A673 (cell line): Measurements from ENCODE around the gene KLF3. TPM values are rescaled to one million over a fixed set of nuclear protein-coding genes. Genes with fewer than 3 reads are reported as not detected.

Source experiments
- BruUV-seq: library from RNA; stranded (reverse); fragments of 400-500 nt; replicated peaks from 2 replicates; lab custom pipeline; 2021; lab: Mats Ljungman, UMichigan
- CTCF ChIA-PET: fragments of 300-600 bp; sonication (Branson Sonifier 250); formaldehyde crosslinking; loops from one replicate; lab custom pipeline; 2022; ENCODE audit warnings: antibody characterized with exemption; lab: Charles Lee
- POLR2A ChIA-PET: fragments of 300-600 bp; sonication (Branson Sonifier 250); formaldehyde crosslinking; loops from one replicate; lab custom pipeline; 2022; ENCODE audit warnings: antibody characterized with exemption; ENCODE audit not compliant: low non-redundant PET; lab: Charles Lee
- DNase-seq: peaks from one replicate; pipeline ENCODE4 v3.0.0-alpha.2; 2015; ENCODE audit warnings: low spot score
- H3K27ac ChIP-seq: fragments of 200-600 bp; sonication (generic); 2 replicates; pipeline ENCODE4 v1.5.1; 2016; ENCODE audit warnings: mixed run types, low read depth, mild to moderate bottlenecking, mixed read lengths, antibody characterized with exemption, low read length; ENCODE audit not compliant: poor library complexity, severe bottlenecking
- H3K27me3 ChIP-seq: fragments of 200-600 bp; sonication (generic); replicated peaks from 2 replicates; pipeline ENCODE4 v1.6.1; 2017; ENCODE audit warnings: mixed run types, low read depth, mild to moderate bottlenecking, mixed read lengths, antibody characterized with exemption, low read length; ENCODE audit not compliant: insufficient read depth, poor library complexity
- H3K36me3 ChIP-seq: fragments of 200-600 bp; sonication (generic); 2 replicates; pipeline ENCODE4 v1.6.1; 2016; ENCODE audit warnings: mixed run types, mild to moderate bottlenecking, mixed read lengths, antibody characterized with exemption, low read length; ENCODE audit not compliant: insufficient read depth, poor library complexity, severe bottlenecking
- H3K4me1 ChIP-seq: fragments of 200-600 bp; sonication (generic); 2 replicates; pipeline ENCODE4 v1.6.1; 2017; ENCODE audit warnings: mixed run types, mild to moderate bottlenecking, mixed read lengths, antibody characterized with exemption, low read length; ENCODE audit not compliant: insufficient read depth, poor library complexity, severe bottlenecking
- H3K4me3 ChIP-seq: fragments of 200-600 bp; sonication (generic); 2 replicates; pipeline ENCODE4 v1.5.1; 2016; ENCODE audit warnings: low read depth, mixed run types, mild to moderate bottlenecking, mixed read lengths, low read length; ENCODE audit not compliant: poor library complexity, severe bottlenecking
- H3K9me3 ChIP-seq: fragments of 200-600 bp; sonication (generic); 2 replicates; pipeline ENCODE4 v1.6.1; 2016; ENCODE audit warnings: mixed run types, low read depth, mild to moderate bottlenecking, mixed read lengths, antibody characterized with exemption, low read length; ENCODE audit not compliant: poor library complexity, severe bottlenecking
- CTCF ChIP-seq: fragments of 300-800, 200-600 bp; sonication (generic); conservative IDR thresholded peaks from 2 replicates; pipeline ENCODE4 v1.5.1; 2017; ENCODE audit warnings: low read depth, mild to moderate bottlenecking, antibody characterized with exemption, low read length, moderate library complexity, mixed read lengths
- EZH2 ChIP-seq: fragments of 200-600 bp; sonication (generic); IDR thresholded peaks from 2 replicates; pipeline ENCODE4 v1.6.1; 2017; ENCODE audit warnings: borderline replicate concordance, low read depth, mild to moderate bottlenecking, mixed read lengths, antibody characterized with exemption, low read length; ENCODE audit not compliant: poor library complexity, severe bottlenecking
- intact Hi-C: fragments of 100-400 bp; cut with micrococcal nuclease; formaldehyde crosslinking; loops from one replicate; pipeline ENCODE4 v1.10.0; 2022; ENCODE audit not compliant: unreplicated experiment
- total RNA-seq: library from RNA; stranded (reverse); gene quantifications from 2 replicates; pipeline ENCODE4 v1.2.3, GENCODE V29; 2021

The KLF3 gene
- total RNA-seq, 1 experiment from 2014 or later, result 36.1 TPM

GRCh38 chr4:38734911-38735310 is 70.9 kb downstream of the KLF3 start:
- Histone ChIP-seq H3K36me3 (no peaks in the 10 kb centered on the region), H3K4me1 (no peaks in the 10 kb centered on the region), H3K27me3 (no peaks in the 10 kb centered on the region), H3K27ac (no peak overlapping the region), H3K9me3 (no peaks in the 10 kb centered on the region), H3K4me3 (no peak overlapping the region)
- TF ChIP-seq EZH2, result no peak
- TF ChIP-seq CTCF, result no peak
- ChIA-PET POLR2A (no interaction called here), CTCF (no interaction called here)
- DNase-seq, result no peak
- intact Hi-C loops, result no loop called here
- no TSS peak for BruUV-seq

- Histone ChIP-seq H3K4me3 (no peak overlapping the region), H3K27ac (no peak overlapping the region), H3K9me3 (no peaks in the 10 kb centered on the region), H3K36me3 (no peaks in the 10 kb centered on the region), H3K27me3 (no peaks in the 10 kb centered on the region), H3K4me1 (no peaks in the 10 kb centered on the region)
- POLR2A ChIA-PET, result no interaction called here
- no peak for TF ChIP-seq CTCF
- TF ChIP-seq EZH2, result no peak
- CTCF ChIA-PET, result no interaction called here
- DNase-seq, result no peak
- intact Hi-C loops, result no loop called here
- BruUV-seq, result no TSS peak
Measured at GRCh38 chr4:38735870-38736269, 71.9 kb downstream of the KLF3 start.

- Histone ChIP-seq H3K4me3 (no peak overlapping the region), H3K4me1 (no peaks in the 10 kb centered on the region), H3K27ac (no peak overlapping the region), H3K36me3 (no peaks in the 10 kb centered on the region), H3K27me3 (no peaks in the 10 kb centered on the region), H3K9me3 (no peaks in the 10 kb centered on the region)
- DNase-seq, result no peak
- POLR2A ChIA-PET, result no interaction called here
- intact Hi-C loops, result no loop called here
- no TSS peak for BruUV-seq
- TF ChIP-seq EZH2 (no peak), CTCF (no peak)
- CTCF ChIA-PET, result no interaction called here
Measured at GRCh38 chr4:38738940-38739803, 75.2 kb downstream of the KLF3 start.
